Lower leg skin (tissue), 4 donors: Measurements from ENCODE around the gene JPH4. TPM values are rescaled to one million over a fixed set of nuclear protein-coding genes. Genes with fewer than 3 reads are reported as not detected.
"Not testable (repeated sequence)": the region's sequence is repeated elsewhere in the genome, so short reads cannot be mapped to it uniquely, and the experiment has no call there.

Experiments used
- DNase-seq, 2 donors: peaks; one replicate each; pipeline ENCODE4 v3.0.0-alpha.2; 2019; ENCODE audit warnings: low spot score in 2 of 2
- H3K4me3 ChIP-seq: fragments of 200-600 bp; sonication (generic); 2 replicates; pipeline ENCODE4 v1.5.1; 2017; ENCODE audit warnings: mild to moderate bottlenecking, low read depth; ENCODE audit not compliant: poor library complexity, severe bottlenecking
- POLR2A ChIP-seq, 2 donors: fragments of 450-650 bp; IDR thresholded peaks; one replicate each; pipeline ENCODE4 v1.6.1; 2016 to 2017; ENCODE audit warnings: antibody characterized with exemption in 2 of 2, mild to moderate bottlenecking in 1 of 2, moderate library complexity in 1 of 2
- WGBS, 2 donors: methylation state at CpG; one replicate each; pipeline ENCODE4 v1.1.5; 2018; 5-methylcytosine and 5-hydroxymethylcytosine counted together
- intact Hi-C: fragments of 100-400 bp; cut with DNase I; formaldehyde crosslinking; loops from one replicate; pipeline ENCODE4 v1.15.0; 2023; ENCODE audit warnings: low total_unique reads
- total RNA-seq, 4 donors: library from RNA; depleted of rRNA; stranded (reverse); fragments of >200 nt; gene quantifications; one replicate each; pipeline ENCODE4 v1.1.0, GENCODE V29; 2016
- TF ChIP-seq, protein P1 (sequence below), 3 donors: fragments of 450-650 bp; IDR thresholded peaks; one replicate each; pipeline ENCODE4 v1.5.1; 2016; ENCODE audit warnings: antibody characterized with exemption in 3 of 3, mild to moderate bottlenecking in 3 of 3, moderate library complexity in 2 of 3

JPH4 gene
- total RNA-seq, 4 donors from 2014 or later = 0.34 to 3.6 (median 1.4) TPM

DNA sequence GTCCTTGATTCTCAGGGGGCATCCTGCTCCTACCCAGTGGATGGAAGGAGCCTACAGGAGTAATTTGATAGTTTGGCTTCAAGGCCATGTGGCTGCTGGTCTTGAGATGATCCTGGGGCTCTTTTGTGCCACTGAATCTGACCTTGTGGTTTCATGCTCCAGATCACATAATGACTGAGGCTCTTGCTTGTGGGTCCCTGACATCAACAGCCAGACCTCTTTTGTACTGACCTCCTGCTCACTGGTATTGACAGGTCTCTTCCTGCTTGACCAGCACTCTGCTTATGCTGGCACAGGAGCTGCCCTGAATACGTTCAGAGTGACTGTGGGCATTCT is 23.2 kb upstream of the JPH4 start:
- H3K4me3 ChIP-seq = no peak overlapping the region
- intact Hi-C loops = no loop called here
- WGBS, 2 donors = 43 to 71% methylated on average over 1 of the region's 1 CpG
- TF ChIP-seq POLR2A (IDR thresholded peaks at IDR 0.05) = no peak
- TF ChIP-seq, protein P1, sequence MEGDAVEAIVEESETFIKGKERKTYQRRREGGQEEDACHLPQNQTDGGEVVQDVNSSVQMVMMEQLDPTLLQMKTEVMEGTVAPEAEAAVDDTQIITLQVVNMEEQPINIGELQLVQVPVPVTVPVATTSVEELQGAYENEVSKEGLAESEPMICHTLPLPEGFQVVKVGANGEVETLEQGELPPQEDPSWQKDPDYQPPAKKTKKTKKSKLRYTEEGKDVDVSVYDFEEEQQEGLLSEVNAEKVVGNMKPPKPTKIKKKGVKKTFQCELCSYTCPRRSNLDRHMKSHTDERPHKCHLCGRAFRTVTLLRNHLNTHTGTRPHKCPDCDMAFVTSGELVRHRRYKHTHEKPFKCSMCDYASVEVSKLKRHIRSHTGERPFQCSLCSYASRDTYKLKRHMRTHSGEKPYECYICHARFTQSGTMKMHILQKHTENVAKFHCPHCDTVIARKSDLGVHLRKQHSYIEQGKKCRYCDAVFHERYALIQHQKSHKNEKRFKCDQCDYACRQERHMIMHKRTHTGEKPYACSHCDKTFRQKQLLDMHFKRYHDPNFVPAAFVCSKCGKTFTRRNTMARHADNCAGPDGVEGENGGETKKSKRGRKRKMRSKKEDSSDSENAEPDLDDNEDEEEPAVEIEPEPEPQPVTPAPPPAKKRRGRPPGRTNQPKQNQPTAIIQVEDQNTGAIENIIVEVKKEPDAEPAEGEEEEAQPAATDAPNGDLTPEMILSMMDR (IDR thresholded peaks at IDR 0.05) = no peak
- no peak for DNase-seq

DNA sequence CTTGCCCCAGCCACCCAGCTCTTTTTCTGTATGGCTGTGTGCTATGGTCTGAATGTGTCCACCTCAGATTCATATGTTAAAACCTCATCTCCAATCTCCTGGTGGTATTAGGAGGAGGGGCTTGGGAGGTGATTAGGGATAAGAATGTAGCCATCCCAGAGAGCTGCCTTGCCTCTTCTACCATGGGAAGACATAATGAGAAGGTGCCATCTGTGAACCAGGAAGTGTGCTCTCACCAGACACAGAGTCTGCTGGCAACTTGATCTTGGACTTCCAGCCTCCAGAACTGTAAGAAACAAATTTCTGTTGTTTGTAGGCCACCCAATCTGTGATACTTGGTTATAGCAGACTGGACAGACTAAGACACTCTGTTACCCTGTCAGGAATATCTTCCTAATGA is 22.8 kb upstream of the JPH4 start:
- no peak for DNase-seq
- no peak overlapping the region for H3K4me3 ChIP-seq
- TF ChIP-seq POLR2A (IDR thresholded peaks at IDR 0.05) = no peak
- intact Hi-C loops = no loop called here

DNA sequence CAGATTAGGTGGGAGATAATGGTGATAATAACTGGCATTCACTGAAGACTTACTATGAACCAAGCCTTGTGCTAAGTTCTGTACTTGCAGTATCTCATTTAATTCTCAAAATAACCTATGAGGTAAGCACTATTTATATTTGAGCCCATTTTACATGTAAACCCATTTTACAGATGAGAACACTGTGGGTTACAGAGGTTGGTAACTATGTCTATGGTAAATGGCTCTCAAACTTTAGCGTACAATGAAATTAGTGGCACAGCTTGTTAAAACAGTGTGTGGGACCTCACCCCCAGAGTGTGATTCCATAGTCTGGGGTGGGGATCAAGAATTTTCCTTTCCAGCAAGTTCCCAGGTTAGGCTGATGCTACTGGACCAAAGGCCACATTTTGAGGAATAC is 22.2 kb upstream of the JPH4 start:
- no peak for DNase-seq
- 96 to 100% methylated on average over 1 of the region's 1 CpG for WGBS, 2 donors
- no peak for TF ChIP-seq POLR2A (IDR thresholded peaks at IDR 0.05)
- TF ChIP-seq, protein P1 (IDR thresholded peaks at IDR 0.05) = no peak
- no peak overlapping the region for H3K4me3 ChIP-seq
- intact Hi-C loops = no loop called here

DNA sequence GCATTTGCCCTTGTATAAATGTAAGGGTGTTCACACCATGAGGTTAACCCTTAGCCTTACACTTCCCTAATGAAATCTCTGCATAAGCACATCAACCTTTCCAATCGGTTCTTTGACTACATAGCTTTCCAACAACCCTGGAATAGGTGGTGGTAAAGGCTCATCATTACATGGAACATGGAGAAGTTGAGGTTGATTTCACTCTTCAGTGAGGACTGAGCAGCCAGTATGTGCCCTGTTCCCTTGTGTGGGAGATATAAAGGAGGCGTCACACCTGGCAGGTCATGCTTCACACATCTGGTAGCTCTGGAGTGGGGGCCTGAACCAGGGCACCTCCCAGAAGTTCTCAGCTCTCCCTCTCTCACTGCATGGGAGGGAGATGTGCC is 21.7 kb upstream of the JPH4 start:
- no peak for DNase-seq
- no peak for TF ChIP-seq POLR2A (IDR thresholded peaks at IDR 0.05)
- H3K4me3 ChIP-seq = no peak overlapping the region
- 76 to 92% methylated on average over 2 of the region's 2 CpGs for WGBS, 2 donors
- intact Hi-C loops = no loop called here

DNA sequence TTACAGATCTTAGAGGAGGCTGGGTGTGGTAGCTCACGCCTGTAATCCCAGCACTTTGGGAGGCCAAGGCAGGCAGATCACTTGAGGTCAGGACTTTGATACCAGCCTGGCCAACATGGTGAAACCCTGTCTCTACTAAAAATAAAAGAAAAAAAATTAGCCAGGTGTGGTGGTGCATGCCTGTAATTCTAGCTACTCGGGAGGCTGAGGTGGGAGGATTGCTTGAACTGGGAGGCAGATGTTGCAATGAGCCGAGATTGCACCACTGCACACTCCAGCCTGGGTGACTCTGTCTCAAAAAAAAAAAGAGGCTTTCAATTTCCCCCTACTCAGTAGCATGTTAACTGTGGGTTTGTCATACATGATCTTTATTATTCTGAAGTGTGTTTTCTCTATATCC is 15.6 kb upstream of the JPH4 start:
- DNase-seq, H3K4me3 ChIP-seq, intact Hi-C loops: not testable (repeated sequence)
- 83 to 91% methylated on average over 3 of the region's 3 CpGs for WGBS, 2 donors

DNA sequence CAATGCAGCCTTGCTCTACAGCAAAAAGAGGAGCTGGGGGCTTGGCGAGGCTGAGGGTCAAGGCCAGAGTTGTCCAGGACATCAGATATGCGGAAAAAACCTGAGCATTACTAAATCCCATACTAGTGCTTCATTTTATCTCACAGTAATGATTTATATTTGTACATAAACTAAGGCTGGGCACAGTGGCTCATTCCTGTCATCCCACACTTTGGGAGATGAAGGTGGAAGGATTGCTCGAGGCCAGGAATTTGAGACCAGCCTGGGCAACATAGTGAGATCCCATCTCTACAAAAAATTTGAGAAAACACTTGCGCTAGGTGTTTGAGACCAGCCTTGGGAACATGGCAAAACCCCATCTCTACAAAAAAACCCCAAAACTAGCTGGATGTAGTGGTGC is 11.6 kb upstream of the JPH4 start:
- no peak for TF ChIP-seq POLR2A (IDR thresholded peaks at IDR 0.05)
- TF ChIP-seq, protein P1 (IDR thresholded peaks at IDR 0.05) = no peak
- peak in 1 of 2 donors; percentile 9 for DNase-seq
- WGBS, 2 donors = 89 to 90% methylated on average over 4 of the region's 4 CpGs
- no peak overlapping the region for H3K4me3 ChIP-seq
- intact Hi-C loops = no loop called here

DNA sequence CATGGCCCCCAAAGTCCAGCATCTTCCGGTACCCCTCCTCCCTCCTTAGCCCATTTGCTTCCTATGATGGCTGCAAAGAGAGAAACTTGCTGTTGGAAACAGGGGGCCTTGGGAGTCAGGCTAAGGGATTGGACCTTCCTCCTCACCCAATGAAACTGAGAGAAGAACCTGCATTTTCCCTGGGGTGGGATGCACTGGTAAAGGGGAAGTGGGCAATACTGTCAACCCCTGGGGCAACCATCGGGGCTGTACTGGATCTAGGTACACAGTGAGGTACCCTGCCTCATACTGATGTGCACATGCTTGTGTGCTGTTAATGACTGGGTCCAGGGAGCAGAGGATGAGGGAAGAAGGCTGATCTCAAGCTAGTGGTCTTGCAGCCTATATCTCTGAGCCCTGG is 11.0 kb upstream of the JPH4 start:
- WGBS, 2 donors = 86 to 87% methylated on average over 2 of the region's 2 CpGs
- H3K4me3 ChIP-seq = no peak overlapping the region
- TF ChIP-seq, protein P1 (IDR thresholded peaks at IDR 0.05) = no peak
- DNase-seq = peak in 1 of 2 donors; percentile 26
- intact Hi-C loops = no loop called here
